GM12878 (cell line): Measurements from ENCODE around the gene ZNF45. TPM values are rescaled to one million over a fixed set of nuclear protein-coding genes. Genes with fewer than 3 reads are reported as not detected.
"Not testable (repeated sequence)": the region's sequence is repeated elsewhere in the genome, so short reads cannot be mapped to it uniquely, and the experiment has no call there.

Experiments used
- ATAC-seq: fragments of 200-7000 bp; cut with Tn5 transposase; 3 replicates; pipeline ENCODE4 v1.9.1; 2020; ENCODE audit warnings: mild to moderate bottlenecking, moderate library complexity
- BruUV-seq: library from RNA; stranded (reverse); fragments of 400-500 nt; replicated peaks from 2 replicates; lab custom pipeline; 2021; lab: Mats Ljungman, UMichigan
- CTCF ChIA-PET: fragments of 300-600 bp; sonication (Branson Sonifier 250); formaldehyde crosslinking; extraction: SDS; loops from one replicate; lab custom pipeline; 2021; ENCODE audit warnings: inconsistent platforms; lab: Yijun Ruan, JAX
- POLR2A ChIA-PET: fragments of 350-600 bp; formaldehyde crosslinking; extraction: SDS; loops from one replicate; lab custom pipeline; 2021; ENCODE audit warnings: inconsistent platforms; lab: Charles Lee
- RAD21 ChIA-PET: fragments of 300-600 bp; sonication (Branson Sonifier 250); formaldehyde crosslinking; loops from one replicate; lab custom pipeline; 2023; ENCODE audit warnings: antibody characterized with exemption; ENCODE audit not compliant: unreplicated experiment; lab: Charles Lee
- SMC1A ChIA-PET: fragments of 300-600 bp; sonication (Branson Sonifier 250); formaldehyde crosslinking; loops from one replicate; lab custom pipeline; 2023; ENCODE audit not compliant: unreplicated experiment, uncharacterized antibody; lab: Charles Lee
- DNase-seq: peaks from one replicate; pipeline ENCODE4 v3.0.0-alpha.2; 2011; ENCODE audit warnings: low read depth, low spot score
- FAIRE-seq: peaks from 3 replicates; lab custom pipeline; 2011; peaks lifted over from hg19 to GRCh38; lab: Jason Lieb, UNC
- H2AFZ ChIP-seq: 2 replicates; pipeline ENCODE4 v1.6.0; 2011; ENCODE audit warnings: low read depth, low read length, control low read depth; ENCODE audit not compliant: control insufficient read depth
- H3K27ac ChIP-seq: 2 replicates; pipeline ENCODE4 v1.5.1; 2011; ENCODE audit warnings: control low read depth; ENCODE audit not compliant: control insufficient read depth, insufficient read depth
- H3K27me3 ChIP-seq, 2 experiments: replicated peaks in 1 of 2; 2 replicates each; pipeline versions ENCODE4 v1.6.0 to v1.6.1; 2011; ENCODE audit warnings: low read length in 1 of 2; ENCODE audit not compliant: control insufficient read depth in 2 of 2, insufficient read depth in 2 of 2
- H3K36me3 ChIP-seq, 2 experiments: 2 replicates each; pipeline ENCODE4 v1.5.1; 2011; ENCODE audit warnings: low read length in 1 of 2; ENCODE audit not compliant: control insufficient read depth in 2 of 2, insufficient read depth in 2 of 2
- H3K4me1 ChIP-seq: 2 replicates; pipeline ENCODE4 v1.6.1; 2011; ENCODE audit warnings: mild to moderate bottlenecking, low read length, moderate library complexity, mixed read lengths; ENCODE audit not compliant: control insufficient read depth, insufficient read depth
- H3K4me2 ChIP-seq: 2 replicates; pipeline ENCODE4 v1.6.0; 2011; ENCODE audit warnings: control low read depth; ENCODE audit not compliant: control insufficient read depth, insufficient read depth
- H3K4me3 ChIP-seq: fragments of 200-600 bp; sonication (generic); 2 replicates; pipeline ENCODE4 v1.5.1; 2016
- H3K79me2 ChIP-seq: 2 replicates; pipeline ENCODE4 v1.6.0; 2011; ENCODE audit warnings: low read length; ENCODE audit not compliant: control insufficient read depth, insufficient read depth
- H3K9ac ChIP-seq: 2 replicates; pipeline ENCODE4 v1.8.0; 2011; ENCODE audit warnings: low read length, control low read depth, mixed read lengths; ENCODE audit not compliant: control insufficient read depth, insufficient read depth
- H3K9me3 ChIP-seq: replicated peaks from 3 replicates; pipeline ENCODE4 v1.5.1; 2011; ENCODE audit warnings: mild to moderate bottlenecking, low read length; ENCODE audit not compliant: control insufficient read depth, insufficient read depth
- H4K20me1 ChIP-seq: 2 replicates; pipeline ENCODE4 v1.6.0; 2011; ENCODE audit not compliant: control insufficient read depth, insufficient read depth
- IKZF2 ChIP-seq, 2 experiments: fragments of 450-650 bp; IDR thresholded peaks; 2 replicates each; pipeline ENCODE4 v1.6.1; 2017; ENCODE audit warnings: mild to moderate bottlenecking in 2 of 2, moderate library complexity in 2 of 2
- ZNF274 ChIP-seq: IDR thresholded peaks from one replicate; pipeline ENCODE4 v1.8.0; 2011; ENCODE audit not compliant: insufficient read length, insufficient read depth
- WGBS: methylation state at CpG from one replicate; pipeline ENCODE4 v1.1.6; 2016; ENCODE audit warnings: low lambda C conversion rate; ENCODE audit not compliant: insufficient replicate concordance, insufficient coverage; ENCODE audit errors: missing lambda C conversion rate; 5-methylcytosine and 5-hydroxymethylcytosine counted together
- in situ Hi-C: fragments of 300-500 bp; cut with MboI; formaldehyde crosslinking; loops from 9 replicates; pipeline ENCODE4 v1.14.3; 2018; ENCODE audit warnings: mixed read lengths
- intact Hi-C: fragments of 100-400 bp; cut with micrococcal nuclease; formaldehyde crosslinking; loops from one replicate; pipeline ENCODE4 v1.14.2; 2022; ENCODE audit not compliant: unreplicated experiment
- polyA plus RNA-seq, 11 experiments: library from polyadenylated mRNA; depleted of rRNA in 4 of 11; unstranded in 6 of 11; stranded (reverse) in 5 of 11; fragments of >200 nt; fragmentation: Nextera tagmentation in 4 of 11; fragmentation: Illumina TruSeq in 1 of 11; extraction: Ambion mirVana in 4 of 11; extraction: Trizol in 1 of 11; gene quantifications; 1 replicate in 1 of 11; 2 replicates in 10 of 11; pipeline versions ENCODE4 v1.2.1 to v1.2.3, GENCODE V29; 2011 to 2016; ENCODE audit warnings: inconsistent platforms in 2 of 11, missing spikeins in 2 of 11, low read depth in 1 of 11
- small RNA-seq: library from RNA; depleted of rRNA; stranded (forward); fragments of <200 nt; gene quantifications from one replicate; pipeline ENCODE3, GENCODE V24; 2014
- total RNA-seq, 4 experiments: library from RNA; depleted of rRNA in 3 of 4; stranded (reverse); fragments of >200 nt in 3 of 4; fragmentation: Illumina TruSeq in 1 of 4; extraction: Trizol in 1 of 4; gene quantifications; 2 replicates each; pipeline versions ENCODE4 v1.2.1 to v1.2.3, GENCODE V29; 2013 to 2021
- TF ChIP-seq, protein P1 (sequence below): fragments of 450-650 bp; IDR thresholded peaks from 2 replicates; pipeline ENCODE4 v1.6.1; 2014; ENCODE audit warnings: mild to moderate bottlenecking

The ZNF45 gene
- total and polyA plus RNA-seq, 10 of the 15 experiments (the other 5 are each of a cell fraction or from before 2014, with no cell fraction given): 4.2 to 23.1 (median 15.9) TPM

DNA sequence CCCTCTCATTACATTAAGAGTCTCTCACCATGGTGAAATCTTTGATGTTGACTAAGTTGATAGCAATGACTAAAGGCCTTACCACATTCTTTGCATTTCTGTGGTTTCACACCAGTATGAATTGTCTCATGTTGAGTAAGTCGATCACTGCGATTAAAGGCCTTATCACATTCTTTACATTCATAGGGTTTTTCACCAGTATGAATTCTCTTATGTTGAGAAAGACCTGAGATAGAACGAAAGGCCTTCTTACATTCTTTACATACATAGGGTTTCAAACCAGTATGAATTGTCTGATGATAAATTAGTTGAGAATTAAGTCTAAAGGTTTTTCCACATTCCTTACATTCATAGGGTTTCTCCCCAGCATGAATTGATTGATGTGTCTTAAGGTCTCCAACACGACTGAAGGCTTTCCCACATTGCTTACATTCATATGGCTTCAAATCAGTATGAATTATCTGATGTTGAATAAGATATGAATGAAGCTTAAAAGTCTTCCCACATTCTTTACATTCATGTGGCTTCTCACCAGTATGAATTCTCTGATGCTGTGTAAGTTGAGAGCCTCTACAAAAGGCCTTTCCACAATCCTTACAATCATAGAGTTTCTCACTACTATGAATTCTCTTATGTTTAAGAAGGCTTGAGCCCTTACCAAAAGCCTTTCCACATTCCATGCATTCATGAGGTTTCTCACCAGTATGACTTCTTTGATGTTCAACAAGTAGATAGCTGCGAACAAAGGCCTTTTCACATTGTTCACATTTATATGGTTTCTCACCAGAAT is 62.3 kb downstream of the ZNF45 start:
- in situ Hi-C loops: no loop called here
- CTCF ChIA-PET: no interaction called here
- ATAC-seq: no peak
- peaks cover 9% of the 10 kb centered on the region for H3K9me3 ChIP-seq
- DNase-seq: no peak
- H3K4me3 ChIP-seq: no peak overlapping the region
- no peaks in the 10 kb centered on the region for H3K36me3 ChIP-seq
- no peaks in the 10 kb centered on the region for H3K79me2 ChIP-seq
- no peak for FAIRE-seq
- no peaks in the 10 kb centered on the region for H3K27me3 ChIP-seq
- H3K9ac ChIP-seq: no peak overlapping the region
- no peak overlapping the region for H2AFZ ChIP-seq
- BruUV-seq: no TSS peak
- intact Hi-C loops: no loop called here
- no peak overlapping the region for H3K27ac ChIP-seq
- POLR2A ChIA-PET: no interaction called here
- H4K20me1 ChIP-seq: no peaks in the 10 kb centered on the region
- SMC1A ChIA-PET: no interaction called here
- 17% methylated on average over 5 of the region's 5 CpGs for WGBS
- TF ChIP-seq, protein P1, sequence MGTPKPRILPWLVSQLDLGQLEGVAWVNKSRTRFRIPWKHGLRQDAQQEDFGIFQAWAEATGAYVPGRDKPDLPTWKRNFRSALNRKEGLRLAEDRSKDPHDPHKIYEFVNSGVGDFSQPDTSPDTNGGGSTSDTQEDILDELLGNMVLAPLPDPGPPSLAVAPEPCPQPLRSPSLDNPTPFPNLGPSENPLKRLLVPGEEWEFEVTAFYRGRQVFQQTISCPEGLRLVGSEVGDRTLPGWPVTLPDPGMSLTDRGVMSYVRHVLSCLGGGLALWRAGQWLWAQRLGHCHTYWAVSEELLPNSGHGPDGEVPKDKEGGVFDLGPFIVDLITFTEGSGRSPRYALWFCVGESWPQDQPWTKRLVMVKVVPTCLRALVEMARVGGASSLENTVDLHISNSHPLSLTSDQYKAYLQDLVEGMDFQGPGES: no peak
- peak; percentile 82 for TF ChIP-seq ZNF274
- no peak for TF ChIP-seq IKZF2 (IDR thresholded peaks at IDR 0.05)
- RAD21 ChIA-PET: no interaction called here
- H3K4me1 ChIP-seq: no peaks in the 10 kb centered on the region
- H3K4me2 ChIP-seq: no peak overlapping the region

DNA sequence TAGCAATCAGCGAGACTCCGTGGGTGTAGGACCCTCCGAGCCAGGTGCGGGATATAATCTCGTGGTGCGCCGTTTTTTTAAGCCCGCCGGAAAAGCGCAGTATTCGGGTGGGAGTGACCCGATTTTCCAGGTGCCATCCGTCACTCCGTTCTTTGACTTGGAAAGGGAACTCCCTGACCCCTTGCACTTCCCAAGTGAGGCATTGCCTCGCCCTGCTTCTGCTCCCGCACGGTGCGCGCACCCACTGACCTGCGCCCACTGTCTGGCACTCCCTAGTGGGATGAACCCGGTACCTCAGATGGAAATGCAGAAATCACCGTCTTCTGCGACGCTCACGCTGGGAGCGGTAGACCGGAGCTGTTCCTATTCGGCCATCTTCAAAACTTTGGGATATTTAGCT is 68.2 kb downstream of the ZNF45 start:
- in situ Hi-C loops, H3K36me3 ChIP-seq, FAIRE-seq, RAD21 ChIA-PET, H2AFZ ChIP-seq, H3K4me3 ChIP-seq, H4K20me1 ChIP-seq, SMC1A ChIA-PET, ATAC-seq, H3K27ac ChIP-seq, intact Hi-C loops, H3K4me2 ChIP-seq, H3K27me3 ChIP-seq, BruUV-seq, CTCF ChIA-PET, H3K79me2 ChIP-seq, DNase-seq, H3K9me3 ChIP-seq, POLR2A ChIA-PET, H3K4me1 ChIP-seq, H3K9ac ChIP-seq: not testable (repeated sequence)
- WGBS: 79% methylated on average over 26 of the region's 28 CpGs

Small RNA genes within 50 kb of the gene (small RNA-seq; reads per million reads assigned to genes)
- not detected for gene AC006213.5

Other genes with a start within 250 kb of the ZNF45 start
Only the 7 nearest of the 16 such genes appear.
- gene ZNF283, start 108.0 kb downstream of the ZNF45 start, total RNA-seq (2014; rRNA removed): 4.3 and 4.9 TPM in 2 replicates
- gene ZNF283, start 108.0 kb downstream of the ZNF45 start, total RNA-seq (2014; rRNA removed; fragmentation: Illumina TruSeq; extraction: Trizol): 7.8 and 7.9 TPM in 2 replicates
- gene ZNF283, start 108.0 kb downstream of the ZNF45 start, total RNA-seq (2021): 5.1 and 5.4 TPM in 2 replicates
- gene ZNF283, start 108.0 kb downstream of the ZNF45 start, polyA plus RNA-seq (2011; rRNA removed): 5.6 and 11.4 TPM in 2 replicates
- 3.0 and 6.7 TPM in 2 replicates for gene ZNF283, start 108.0 kb downstream of the ZNF45 start, polyA plus RNA-seq (2014; fragmentation: Illumina TruSeq; extraction: Trizol)
- 1 to 10 TPM; 2.2 to 2.4 TPM for gene ZNF283, start 108.0 kb downstream of the ZNF45 start, polyA plus RNA-seq (2014; fragmentation: Nextera tagmentation; extraction: Ambion mirVana)
- 3.1 and 3.8 TPM in 2 replicates for gene ZNF283, start 108.0 kb downstream of the ZNF45 start, polyA plus RNA-seq (2014; rRNA removed)
- 1 to 10 TPM; 3.0 to 3.6 TPM for gene ZNF283, start 108.0 kb downstream of the ZNF45 start, polyA plus RNA-seq (2016; fragmentation: Nextera tagmentation; extraction: Ambion mirVana)
- 0.11 and 0.38 TPM in 2 replicates for gene ZNF404, start 51.3 kb downstream of the ZNF45 start, total RNA-seq (2014; rRNA removed)
- 0.72 and 1.0 TPM in 2 replicates for gene ZNF404, start 51.3 kb downstream of the ZNF45 start, total RNA-seq (2014; rRNA removed; fragmentation: Illumina TruSeq; extraction: Trizol)
- gene ZNF404, start 51.3 kb downstream of the ZNF45 start, total RNA-seq (2021): 0.36 and 0.64 TPM in 2 replicates
- gene ZNF404, start 51.3 kb downstream of the ZNF45 start, polyA plus RNA-seq (2011; rRNA removed): 2.3 and 5.5 TPM in 2 replicates
- 1.2 and 1.5 TPM in 2 replicates for gene ZNF404, start 51.3 kb downstream of the ZNF45 start, polyA plus RNA-seq (2014; fragmentation: Illumina TruSeq; extraction: Trizol)
- under 1 TPM; 0.31 to 0.42 TPM for gene ZNF404, start 51.3 kb downstream of the ZNF45 start, polyA plus RNA-seq (2014; fragmentation: Nextera tagmentation; extraction: Ambion mirVana)
- gene ZNF404, start 51.3 kb downstream of the ZNF45 start, polyA plus RNA-seq (2014; rRNA removed): 0.18 and 0.63 TPM in 2 replicates
- under 1 TPM in 1 of 2 experiments, not detected in 1; 0.68 TPM for gene ZNF404, start 51.3 kb downstream of the ZNF45 start, polyA plus RNA-seq (2016; fragmentation: Nextera tagmentation; extraction: Ambion mirVana)
- 0.33 and 0.45 TPM in 2 replicates for gene ZNF221, start 15.9 kb upstream of the ZNF45 start, total RNA-seq (2014; rRNA removed)
- gene ZNF221, start 15.9 kb upstream of the ZNF45 start, total RNA-seq (2014; rRNA removed; fragmentation: Illumina TruSeq; extraction: Trizol): 0.72 and 0.74 TPM in 2 replicates
- 0.46 and 0.51 TPM in 2 replicates for gene ZNF221, start 15.9 kb upstream of the ZNF45 start, total RNA-seq (2021)
- 1.7 and 2.8 TPM in 2 replicates for gene ZNF221, start 15.9 kb upstream of the ZNF45 start, polyA plus RNA-seq (2011; rRNA removed)
- gene ZNF221, start 15.9 kb upstream of the ZNF45 start, polyA plus RNA-seq (2014; fragmentation: Illumina TruSeq; extraction: Trizol): 0.29 and 0.60 TPM in 2 replicates
- under 1 TPM; 0.16 to 0.47 TPM for gene ZNF221, start 15.9 kb upstream of the ZNF45 start, polyA plus RNA-seq (2014; fragmentation: Nextera tagmentation; extraction: Ambion mirVana)
- 0.17 and 0.23 TPM in 2 replicates for gene ZNF221, start 15.9 kb upstream of the ZNF45 start, polyA plus RNA-seq (2014; rRNA removed)
- under 1 TPM in 1 of 2 experiments, not detected in 1; 0.15 TPM for gene ZNF221, start 15.9 kb upstream of the ZNF45 start, polyA plus RNA-seq (2016; fragmentation: Nextera tagmentation; extraction: Ambion mirVana)
- 5.7 and 7.5 TPM in 2 replicates for gene ZNF155, start 48.9 kb upstream of the ZNF45 start, total RNA-seq (2014; rRNA removed)
- gene ZNF155, start 48.9 kb upstream of the ZNF45 start, total RNA-seq (2014; rRNA removed; fragmentation: Illumina TruSeq; extraction: Trizol): 8.3 and 9.4 TPM in 2 replicates
- gene ZNF155, start 48.9 kb upstream of the ZNF45 start, total RNA-seq (2021): 5.8 and 6.2 TPM in 2 replicates
- gene ZNF155, start 48.9 kb upstream of the ZNF45 start, polyA plus RNA-seq (2011; rRNA removed): 12.2 and 15.6 TPM in 2 replicates
- gene ZNF155, start 48.9 kb upstream of the ZNF45 start, polyA plus RNA-seq (2014; fragmentation: Illumina TruSeq; extraction: Trizol): 7.3 and 9.7 TPM in 2 replicates
- 1 to 10 TPM; 2.4 to 3.4 TPM for gene ZNF155, start 48.9 kb upstream of the ZNF45 start, polyA plus RNA-seq (2014; fragmentation: Nextera tagmentation; extraction: Ambion mirVana)
- gene ZNF155, start 48.9 kb upstream of the ZNF45 start, polyA plus RNA-seq (2014; rRNA removed): 5.0 and 5.6 TPM in 2 replicates
- gene ZNF155, start 48.9 kb upstream of the ZNF45 start, polyA plus RNA-seq (2016; fragmentation: Nextera tagmentation; extraction: Ambion mirVana): 1 to 10 TPM; 2.8 to 3.9 TPM
- gene ZNF230, start 67.7 kb upstream of the ZNF45 start, total RNA-seq (2014; rRNA removed): 2.7 and 4.0 TPM in 2 replicates
- 3.9 and 4.0 TPM in 2 replicates for gene ZNF230, start 67.7 kb upstream of the ZNF45 start, total RNA-seq (2014; rRNA removed; fragmentation: Illumina TruSeq; extraction: Trizol)
- gene ZNF230, start 67.7 kb upstream of the ZNF45 start, total RNA-seq (2021): 2.3 and 4.1 TPM in 2 replicates
- gene ZNF230, start 67.7 kb upstream of the ZNF45 start, polyA plus RNA-seq (2011; rRNA removed): 9.1 and 11.7 TPM in 2 replicates
- 3.4 and 3.6 TPM in 2 replicates for gene ZNF230, start 67.7 kb upstream of the ZNF45 start, polyA plus RNA-seq (2014; fragmentation: Illumina TruSeq; extraction: Trizol)
- 1 to 10 TPM; 1.8 to 2.5 TPM for gene ZNF230, start 67.7 kb upstream of the ZNF45 start, polyA plus RNA-seq (2014; fragmentation: Nextera tagmentation; extraction: Ambion mirVana)
- 2.6 and 4.0 TPM in 2 replicates for gene ZNF230, start 67.7 kb upstream of the ZNF45 start, polyA plus RNA-seq (2014; rRNA removed)
- 1 to 10 TPM; 3.3 to 3.9 TPM for gene ZNF230, start 67.7 kb upstream of the ZNF45 start, polyA plus RNA-seq (2016; fragmentation: Nextera tagmentation; extraction: Ambion mirVana)
- gene ZNF222, start 90.1 kb upstream of the ZNF45 start, total RNA-seq (2014; rRNA removed): 4.0 and 4.1 TPM in 2 replicates
- gene ZNF222, start 90.1 kb upstream of the ZNF45 start, total RNA-seq (2014; rRNA removed; fragmentation: Illumina TruSeq; extraction: Trizol): 4.6 and 5.6 TPM in 2 replicates
- gene ZNF222, start 90.1 kb upstream of the ZNF45 start, total RNA-seq (2021): 2.9 and 3.9 TPM in 2 replicates
- gene ZNF222, start 90.1 kb upstream of the ZNF45 start, polyA plus RNA-seq (2011; rRNA removed): 5.9 and 8.7 TPM in 2 replicates
- 4.4 and 7.4 TPM in 2 replicates for gene ZNF222, start 90.1 kb upstream of the ZNF45 start, polyA plus RNA-seq (2014; fragmentation: Illumina TruSeq; extraction: Trizol)
- 1 to 10 TPM; 3.3 to 4.7 TPM for gene ZNF222, start 90.1 kb upstream of the ZNF45 start, polyA plus RNA-seq (2014; fragmentation: Nextera tagmentation; extraction: Ambion mirVana)
- gene ZNF222, start 90.1 kb upstream of the ZNF45 start, polyA plus RNA-seq (2014; rRNA removed): 3.2 and 4.6 TPM in 2 replicates
- gene ZNF222, start 90.1 kb upstream of the ZNF45 start, polyA plus RNA-seq (2016; fragmentation: Nextera tagmentation; extraction: Ambion mirVana): 1 to 10 TPM; 2.3 to 2.4 TPM
- 0.11 TPM in 1 of 2 replicates, not detected in the other for gene ZNF223, start 116.8 kb upstream of the ZNF45 start, total RNA-seq (2014; rRNA removed)
- 0.18 TPM in 1 of 2 replicates, not detected in the other for gene ZNF223, start 116.8 kb upstream of the ZNF45 start, total RNA-seq (2014; rRNA removed; fragmentation: Illumina TruSeq; extraction: Trizol)
- not detected in 2 replicates for gene ZNF223, start 116.8 kb upstream of the ZNF45 start, total RNA-seq (2021)
- gene ZNF223, start 116.8 kb upstream of the ZNF45 start, polyA plus RNA-seq (2011; rRNA removed): 3.7 and 5.0 TPM in 2 replicates
- gene ZNF223, start 116.8 kb upstream of the ZNF45 start, polyA plus RNA-seq (2014; fragmentation: Illumina TruSeq; extraction: Trizol): 0.09 TPM in 1 of 2 replicates, not detected in the other
- under 1 TPM in 1 of 2 experiments, not detected in 1; 0.16 TPM for gene ZNF223, start 116.8 kb upstream of the ZNF45 start, polyA plus RNA-seq (2014; fragmentation: Nextera tagmentation; extraction: Ambion mirVana)
- gene ZNF223, start 116.8 kb upstream of the ZNF45 start, polyA plus RNA-seq (2014; rRNA removed): 0.05 and 0.14 TPM in 2 replicates
- under 1 TPM in 1 of 2 experiments, not detected in 1; 0.20 TPM for gene ZNF223, start 116.8 kb upstream of the ZNF45 start, polyA plus RNA-seq (2016; fragmentation: Nextera tagmentation; extraction: Ambion mirVana)